ENCODE measurements around the gene DBF4B. TPM values are rescaled to one million over a fixed set of nuclear protein-coding genes. Genes with fewer than 3 reads are reported as not detected.

Gene DBF4B
- total and polyA plus RNA-seq, 10 of the 15 experiments (the other 5 are each of a cell fraction or from before 2014, with no cell fraction given) = 2.4 to 24.6 (median 16.9) TPM

DNA sequence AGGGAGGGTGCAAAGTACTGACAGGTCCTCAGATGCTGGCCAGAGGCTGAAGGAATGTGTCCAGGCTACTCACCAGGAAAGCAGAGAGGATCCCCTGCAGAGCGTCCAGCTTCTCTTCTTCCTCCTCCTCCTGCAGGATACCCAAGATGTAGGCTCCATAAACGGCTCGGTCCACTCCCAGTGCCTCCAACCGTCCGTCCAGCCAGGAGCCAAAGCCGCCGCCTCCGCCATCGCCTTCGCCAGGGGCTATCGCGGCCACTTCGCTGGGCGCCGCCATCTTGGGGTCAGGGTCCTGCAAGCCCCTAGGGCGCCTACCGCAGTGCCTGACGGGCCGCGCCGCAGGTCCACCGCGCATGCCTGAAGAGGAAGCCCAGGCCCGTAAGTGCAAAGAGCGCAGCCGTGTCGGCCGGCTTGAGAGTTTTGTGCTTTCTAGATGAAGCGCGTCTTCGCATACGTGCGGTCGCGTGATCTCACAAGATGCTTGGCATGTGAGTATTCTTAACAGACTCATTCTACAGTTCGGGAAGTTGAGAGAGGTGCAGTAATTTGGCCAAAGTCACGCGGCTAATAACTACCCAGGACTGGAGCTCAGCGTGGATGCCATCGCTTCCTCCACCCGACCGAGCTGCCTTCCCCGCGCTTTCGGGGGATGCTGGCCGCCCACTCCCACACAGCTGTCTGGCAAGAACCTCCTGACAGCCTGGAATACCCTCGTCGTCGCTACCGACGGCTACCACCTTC lies 18.8 kb upstream of the DBF4B start, which contains the start of gene CCDC43 (continued):
- TF ChIP-seq, protein P1, sequence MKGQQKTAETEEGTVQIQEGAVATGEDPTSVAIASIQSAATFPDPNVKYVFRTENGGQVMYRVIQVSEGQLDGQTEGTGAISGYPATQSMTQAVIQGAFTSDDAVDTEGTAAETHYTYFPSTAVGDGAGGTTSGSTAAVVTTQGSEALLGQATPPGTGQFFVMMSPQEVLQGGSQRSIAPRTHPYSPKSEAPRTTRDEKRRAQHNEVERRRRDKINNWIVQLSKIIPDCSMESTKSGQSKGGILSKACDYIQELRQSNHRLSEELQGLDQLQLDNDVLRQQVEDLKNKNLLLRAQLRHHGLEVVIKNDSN (IDR thresholded peaks at IDR 0.05; ENCODE audit: borderline replicate concordance, extremely low read length, insufficient read depth, low read depth, low read length) = no peak
- TF ChIP-seq, protein P2, sequence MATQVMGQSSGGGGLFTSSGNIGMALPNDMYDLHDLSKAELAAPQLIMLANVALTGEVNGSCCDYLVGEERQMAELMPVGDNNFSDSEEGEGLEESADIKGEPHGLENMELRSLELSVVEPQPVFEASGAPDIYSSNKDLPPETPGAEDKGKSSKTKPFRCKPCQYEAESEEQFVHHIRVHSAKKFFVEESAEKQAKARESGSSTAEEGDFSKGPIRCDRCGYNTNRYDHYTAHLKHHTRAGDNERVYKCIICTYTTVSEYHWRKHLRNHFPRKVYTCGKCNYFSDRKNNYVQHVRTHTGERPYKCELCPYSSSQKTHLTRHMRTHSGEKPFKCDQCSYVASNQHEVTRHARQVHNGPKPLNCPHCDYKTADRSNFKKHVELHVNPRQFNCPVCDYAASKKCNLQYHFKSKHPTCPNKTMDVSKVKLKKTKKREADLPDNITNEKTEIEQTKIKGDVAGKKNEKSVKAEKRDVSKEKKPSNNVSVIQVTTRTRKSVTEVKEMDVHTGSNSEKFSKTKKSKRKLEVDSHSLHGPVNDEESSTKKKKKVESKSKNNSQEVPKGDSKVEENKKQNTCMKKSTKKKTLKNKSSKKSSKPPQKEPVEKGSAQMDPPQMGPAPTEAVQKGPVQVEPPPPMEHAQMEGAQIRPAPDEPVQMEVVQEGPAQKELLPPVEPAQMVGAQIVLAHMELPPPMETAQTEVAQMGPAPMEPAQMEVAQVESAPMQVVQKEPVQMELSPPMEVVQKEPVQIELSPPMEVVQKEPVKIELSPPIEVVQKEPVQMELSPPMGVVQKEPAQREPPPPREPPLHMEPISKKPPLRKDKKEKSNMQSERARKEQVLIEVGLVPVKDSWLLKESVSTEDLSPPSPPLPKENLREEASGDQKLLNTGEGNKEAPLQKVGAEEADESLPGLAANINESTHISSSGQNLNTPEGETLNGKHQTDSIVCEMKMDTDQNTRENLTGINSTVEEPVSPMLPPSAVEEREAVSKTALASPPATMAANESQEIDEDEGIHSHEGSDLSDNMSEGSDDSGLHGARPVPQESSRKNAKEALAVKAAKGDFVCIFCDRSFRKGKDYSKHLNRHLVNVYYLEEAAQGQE (IDR thresholded peaks at IDR 0.05; ENCODE audit: low read depth, low read length) = no peak
- TF ChIP-seq BCL11A (IDR thresholded peaks at IDR 0.05; ENCODE audit: low read depth, low read length) (no peak), PML (IDR thresholded peaks at IDR 0.05; ENCODE audit: low read length) (peak; percentile 65; the same call in 1 of the 2 replicates), TAF1 (IDR thresholded peaks at IDR 0.05; ENCODE audit: borderline replicate concordance, low read depth, low read length) (peak; percentile 90), SMARCA5 (IDR thresholded peaks at IDR 0.05) (no peak), CBX3 (IDR thresholded peaks at IDR 0.05; ENCODE audit: borderline replicate concordance, low read depth) (no peak), NR2C1 (IDR thresholded peaks at IDR 0.05) (peak; percentile 90)
- TF ChIP-seq, protein P3, sequence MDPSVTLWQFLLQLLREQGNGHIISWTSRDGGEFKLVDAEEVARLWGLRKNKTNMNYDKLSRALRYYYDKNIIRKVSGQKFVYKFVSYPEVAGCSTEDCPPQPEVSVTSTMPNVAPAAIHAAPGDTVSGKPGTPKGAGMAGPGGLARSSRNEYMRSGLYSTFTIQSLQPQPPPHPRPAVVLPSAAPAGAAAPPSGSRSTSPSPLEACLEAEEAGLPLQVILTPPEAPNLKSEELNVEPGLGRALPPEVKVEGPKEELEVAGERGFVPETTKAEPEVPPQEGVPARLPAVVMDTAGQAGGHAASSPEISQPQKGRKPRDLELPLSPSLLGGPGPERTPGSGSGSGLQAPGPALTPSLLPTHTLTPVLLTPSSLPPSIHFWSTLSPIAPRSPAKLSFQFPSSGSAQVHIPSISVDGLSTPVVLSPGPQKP (IDR thresholded peaks at IDR 0.05; ENCODE audit: low read depth, low read length) = no peak
- TF ChIP-seq, protein P4, sequence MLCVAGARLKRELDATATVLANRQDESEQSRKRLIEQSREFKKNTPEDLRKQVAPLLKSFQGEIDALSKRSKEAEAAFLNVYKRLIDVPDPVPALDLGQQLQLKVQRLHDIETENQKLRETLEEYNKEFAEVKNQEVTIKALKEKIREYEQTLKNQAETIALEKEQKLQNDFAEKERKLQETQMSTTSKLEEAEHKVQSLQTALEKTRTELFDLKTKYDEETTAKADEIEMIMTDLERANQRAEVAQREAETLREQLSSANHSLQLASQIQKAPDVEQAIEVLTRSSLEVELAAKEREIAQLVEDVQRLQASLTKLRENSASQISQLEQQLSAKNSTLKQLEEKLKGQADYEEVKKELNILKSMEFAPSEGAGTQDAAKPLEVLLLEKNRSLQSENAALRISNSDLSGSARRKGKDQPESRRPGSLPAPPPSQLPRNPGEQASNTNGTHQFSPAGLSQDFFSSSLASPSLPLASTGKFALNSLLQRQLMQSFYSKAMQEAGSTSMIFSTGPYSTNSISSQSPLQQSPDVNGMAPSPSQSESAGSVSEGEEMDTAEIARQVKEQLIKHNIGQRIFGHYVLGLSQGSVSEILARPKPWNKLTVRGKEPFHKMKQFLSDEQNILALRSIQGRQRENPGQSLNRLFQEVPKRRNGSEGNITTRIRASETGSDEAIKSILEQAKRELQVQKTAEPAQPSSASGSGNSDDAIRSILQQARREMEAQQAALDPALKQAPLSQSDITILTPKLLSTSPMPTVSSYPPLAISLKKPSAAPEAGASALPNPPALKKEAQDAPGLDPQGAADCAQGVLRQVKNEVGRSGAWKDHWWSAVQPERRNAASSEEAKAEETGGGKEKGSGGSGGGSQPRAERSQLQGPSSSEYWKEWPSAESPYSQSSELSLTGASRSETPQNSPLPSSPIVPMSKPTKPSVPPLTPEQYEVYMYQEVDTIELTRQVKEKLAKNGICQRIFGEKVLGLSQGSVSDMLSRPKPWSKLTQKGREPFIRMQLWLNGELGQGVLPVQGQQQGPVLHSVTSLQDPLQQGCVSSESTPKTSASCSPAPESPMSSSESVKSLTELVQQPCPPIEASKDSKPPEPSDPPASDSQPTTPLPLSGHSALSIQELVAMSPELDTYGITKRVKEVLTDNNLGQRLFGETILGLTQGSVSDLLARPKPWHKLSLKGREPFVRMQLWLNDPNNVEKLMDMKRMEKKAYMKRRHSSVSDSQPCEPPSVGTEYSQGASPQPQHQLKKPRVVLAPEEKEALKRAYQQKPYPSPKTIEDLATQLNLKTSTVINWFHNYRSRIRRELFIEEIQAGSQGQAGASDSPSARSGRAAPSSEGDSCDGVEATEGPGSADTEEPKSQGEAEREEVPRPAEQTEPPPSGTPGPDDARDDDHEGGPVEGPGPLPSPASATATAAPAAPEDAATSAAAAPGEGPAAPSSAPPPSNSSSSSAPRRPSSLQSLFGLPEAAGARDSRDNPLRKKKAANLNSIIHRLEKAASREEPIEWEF (IDR thresholded peaks at IDR 0.05; ENCODE audit: insufficient replicate concordance, low read depth, low read length) = no peak
- TF ChIP-seq, protein P5, sequence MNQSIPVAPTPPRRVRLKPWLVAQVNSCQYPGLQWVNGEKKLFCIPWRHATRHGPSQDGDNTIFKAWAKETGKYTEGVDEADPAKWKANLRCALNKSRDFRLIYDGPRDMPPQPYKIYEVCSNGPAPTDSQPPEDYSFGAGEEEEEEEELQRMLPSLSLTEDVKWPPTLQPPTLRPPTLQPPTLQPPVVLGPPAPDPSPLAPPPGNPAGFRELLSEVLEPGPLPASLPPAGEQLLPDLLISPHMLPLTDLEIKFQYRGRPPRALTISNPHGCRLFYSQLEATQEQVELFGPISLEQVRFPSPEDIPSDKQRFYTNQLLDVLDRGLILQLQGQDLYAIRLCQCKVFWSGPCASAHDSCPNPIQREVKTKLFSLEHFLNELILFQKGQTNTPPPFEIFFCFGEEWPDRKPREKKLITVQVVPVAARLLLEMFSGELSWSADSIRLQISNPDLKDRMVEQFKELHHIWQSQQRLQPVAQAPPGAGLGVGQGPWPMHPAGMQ (IDR thresholded peaks at IDR 0.05; ENCODE audit: borderline replicate concordance) = no peak; the same call in 1 of the 2 replicates
- TF ChIP-seq, protein P6, sequence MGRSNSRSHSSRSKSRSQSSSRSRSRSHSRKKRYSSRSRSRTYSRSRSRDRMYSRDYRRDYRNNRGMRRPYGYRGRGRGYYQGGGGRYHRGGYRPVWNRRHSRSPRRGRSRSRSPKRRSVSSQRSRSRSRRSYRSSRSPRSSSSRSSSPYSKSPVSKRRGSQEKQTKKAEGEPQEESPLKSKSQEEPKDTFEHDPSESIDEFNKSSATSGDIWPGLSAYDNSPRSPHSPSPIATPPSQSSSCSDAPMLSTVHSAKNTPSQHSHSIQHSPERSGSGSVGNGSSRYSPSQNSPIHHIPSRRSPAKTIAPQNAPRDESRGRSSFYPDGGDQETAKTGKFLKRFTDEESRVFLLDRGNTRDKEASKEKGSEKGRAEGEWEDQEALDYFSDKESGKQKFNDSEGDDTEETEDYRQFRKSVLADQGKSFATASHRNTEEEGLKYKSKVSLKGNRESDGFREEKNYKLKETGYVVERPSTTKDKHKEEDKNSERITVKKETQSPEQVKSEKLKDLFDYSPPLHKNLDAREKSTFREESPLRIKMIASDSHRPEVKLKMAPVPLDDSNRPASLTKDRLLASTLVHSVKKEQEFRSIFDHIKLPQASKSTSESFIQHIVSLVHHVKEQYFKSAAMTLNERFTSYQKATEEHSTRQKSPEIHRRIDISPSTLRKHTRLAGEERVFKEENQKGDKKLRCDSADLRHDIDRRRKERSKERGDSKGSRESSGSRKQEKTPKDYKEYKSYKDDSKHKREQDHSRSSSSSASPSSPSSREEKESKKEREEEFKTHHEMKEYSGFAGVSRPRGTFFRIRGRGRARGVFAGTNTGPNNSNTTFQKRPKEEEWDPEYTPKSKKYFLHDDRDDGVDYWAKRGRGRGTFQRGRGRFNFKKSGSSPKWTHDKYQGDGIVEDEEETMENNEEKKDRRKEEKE (IDR thresholded peaks at IDR 0.05) = no peak

All from GM12878 (cell line).